ENCODE measurements around the gene GABRB2. TPM values are rescaled to one million over a fixed set of nuclear protein-coding genes. Genes with fewer than 3 reads are reported as not detected.

Gene GABRB2
- total and polyA plus RNA-seq, 8 donors: 0.05 to 0.41 (median 0.17) TPM; not detected in 3

GRCh38 chr5:161376034-161376433, 170.5 kb downstream of the GABRB2 start:
- Histone ChIP-seq H3K9me3 (no peaks in the 10 kb centered on the region), H3K36me3 (no peaks in the 10 kb centered on the region), H3K4me1 (no peaks in the 10 kb centered on the region), H3K27ac (no peak overlapping the region), H3K4me3 (no peak overlapping the region), H3K27me3 (no peaks in the 10 kb centered on the region)
- WGBS, 2 donors: 84 to 95% methylated on average over 1 of the region's 1 CpG
- FAIRE-seq: no peak
- TF ChIP-seq, protein P1, sequence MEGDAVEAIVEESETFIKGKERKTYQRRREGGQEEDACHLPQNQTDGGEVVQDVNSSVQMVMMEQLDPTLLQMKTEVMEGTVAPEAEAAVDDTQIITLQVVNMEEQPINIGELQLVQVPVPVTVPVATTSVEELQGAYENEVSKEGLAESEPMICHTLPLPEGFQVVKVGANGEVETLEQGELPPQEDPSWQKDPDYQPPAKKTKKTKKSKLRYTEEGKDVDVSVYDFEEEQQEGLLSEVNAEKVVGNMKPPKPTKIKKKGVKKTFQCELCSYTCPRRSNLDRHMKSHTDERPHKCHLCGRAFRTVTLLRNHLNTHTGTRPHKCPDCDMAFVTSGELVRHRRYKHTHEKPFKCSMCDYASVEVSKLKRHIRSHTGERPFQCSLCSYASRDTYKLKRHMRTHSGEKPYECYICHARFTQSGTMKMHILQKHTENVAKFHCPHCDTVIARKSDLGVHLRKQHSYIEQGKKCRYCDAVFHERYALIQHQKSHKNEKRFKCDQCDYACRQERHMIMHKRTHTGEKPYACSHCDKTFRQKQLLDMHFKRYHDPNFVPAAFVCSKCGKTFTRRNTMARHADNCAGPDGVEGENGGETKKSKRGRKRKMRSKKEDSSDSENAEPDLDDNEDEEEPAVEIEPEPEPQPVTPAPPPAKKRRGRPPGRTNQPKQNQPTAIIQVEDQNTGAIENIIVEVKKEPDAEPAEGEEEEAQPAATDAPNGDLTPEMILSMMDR (IDR thresholded peaks at IDR 0.05): no peak
- intact Hi-C loops (cut with DNase I): no loop called here
- ATAC-seq: no peak
- no peak for DNase-seq

GRCh38 chr5:161373345-161373707, 173.2 kb downstream of the GABRB2 start:
- Histone ChIP-seq H3K4me3 (no peak overlapping the region), H3K9me3 (no peaks in the 10 kb centered on the region), H3K27ac (no peak overlapping the region), H3K4me1 (no peaks in the 10 kb centered on the region), H3K36me3 (no peaks in the 10 kb centered on the region), H3K27me3 (no peaks in the 10 kb centered on the region)
- no peak for FAIRE-seq
- ATAC-seq: no peak
- intact Hi-C loops (cut with DNase I): no loop called here
- no peak for DNase-seq
- TF ChIP-seq, protein P1 (IDR thresholded peaks at IDR 0.05): no peak

DNA sequence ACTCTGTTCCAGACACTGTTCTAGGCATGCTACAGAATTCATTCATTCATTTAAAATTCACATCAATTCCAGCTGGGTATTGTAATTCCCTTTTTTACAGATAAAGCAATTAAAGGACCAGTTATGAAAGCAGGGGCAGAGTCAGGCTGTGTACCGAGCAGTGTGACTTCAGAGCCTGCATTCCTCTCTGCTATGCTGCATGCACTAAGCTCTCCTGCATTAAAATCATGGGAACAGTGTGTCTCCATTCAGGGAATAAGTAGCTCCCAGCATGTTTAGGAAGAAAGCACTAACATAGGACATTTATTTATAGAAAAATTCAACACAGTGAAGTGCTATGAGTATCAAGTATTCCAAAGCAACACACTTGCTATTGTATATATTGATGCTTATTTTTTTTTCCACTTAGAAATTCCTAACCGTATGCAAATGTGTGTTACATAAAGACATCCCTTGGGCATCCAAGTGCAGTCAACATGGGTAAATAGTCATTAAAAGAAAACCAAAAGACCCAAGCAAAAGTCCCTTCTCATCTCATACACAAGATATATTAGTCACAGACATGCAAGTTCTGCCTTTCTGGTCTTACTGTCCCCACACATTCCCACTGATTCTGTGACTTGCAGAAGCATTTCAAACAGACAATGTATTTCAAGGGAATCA, 173.7 kb downstream of the GABRB2 start:
- TF ChIP-seq, protein P1 (IDR thresholded peaks at IDR 0.05): no peak
- FAIRE-seq: no peak
- no peak for ATAC-seq
- WGBS, 2 donors: 55 to 76% methylated on average over 2 of the region's 2 CpGs
- H3K36me3 ChIP-seq: no peaks in the 10 kb centered on the region
- H3K27me3 ChIP-seq: no peaks in the 10 kb centered on the region
- no peaks in the 10 kb centered on the region for H3K4me1 ChIP-seq
- intact Hi-C loops (cut with DNase I): no loop called here
- no peak overlapping the region for H3K27ac ChIP-seq
- no peaks in the 10 kb centered on the region for H3K9me3 ChIP-seq
- DNase-seq: no peak
- H3K4me3 ChIP-seq: no peak overlapping the region

DNA sequence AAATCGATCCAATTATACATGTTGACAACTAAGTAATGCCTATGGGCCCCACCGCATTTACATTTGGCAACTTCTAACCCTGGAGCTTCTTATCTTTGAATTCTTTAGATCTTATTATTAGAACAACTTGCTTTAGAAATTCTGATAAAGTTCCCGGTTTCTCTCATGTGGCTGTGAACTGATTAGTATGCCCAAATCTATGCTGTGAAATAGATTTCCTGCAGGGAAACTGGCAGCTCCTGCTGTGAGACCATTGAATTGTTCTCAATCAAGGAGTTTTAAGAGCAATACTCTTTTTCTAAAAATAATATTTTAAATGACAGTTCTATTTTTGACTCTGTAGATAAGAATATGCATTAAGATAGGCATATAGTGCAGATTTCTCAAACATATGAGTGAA, 177.5 kb downstream of the GABRB2 start:
- TF ChIP-seq, protein P1 (IDR thresholded peaks at IDR 0.05): no peak
- no peak for DNase-seq
- no peaks in the 10 kb centered on the region for H3K36me3 ChIP-seq
- H3K27ac ChIP-seq: no peak overlapping the region
- FAIRE-seq: no peak
- H3K4me1 ChIP-seq: no peaks in the 10 kb centered on the region
- intact Hi-C loops (cut with DNase I): no loop called here
- 34 to 39% methylated on average over 3 of the region's 3 CpGs for WGBS, 2 donors
- no peaks in the 10 kb centered on the region for H3K9me3 ChIP-seq
- H3K4me3 ChIP-seq: no peak overlapping the region
- no peaks in the 10 kb centered on the region for H3K27me3 ChIP-seq
- no peak for ATAC-seq

- ATAC-seq (no peak), DNase-seq (no peak), FAIRE-seq (no peak)
- no peaks in the 10 kb centered on the region for H3K27me3 ChIP-seq
- no peaks in the 10 kb centered on the region for H3K36me3 ChIP-seq
- intact Hi-C loops (cut with DNase I): no loop called here
- TF ChIP-seq, protein P1 (IDR thresholded peaks at IDR 0.05): no peak
- 63 to 79% methylated on average over 2 of the region's 2 CpGs for WGBS, 2 donors
- H3K4me3 ChIP-seq: no peak overlapping the region
- no peaks in the 10 kb centered on the region for H3K9me3 ChIP-seq
- H3K4me1 ChIP-seq: no peaks in the 10 kb centered on the region
- no peak overlapping the region for H3K27ac ChIP-seq
Observed at GRCh38 chr5:161358446-161358845, 188.1 kb downstream of the GABRB2 start.

Data from pancreas (tissue), 10 donors.